SK-N-DZ (cell line): ENCODE data around the gene ENTHD1.
"Not testable (repeated sequence)": the region's sequence is repeated elsewhere in the genome, so short reads cannot be mapped to it uniquely, and the experiment has no call there.

ENCODE experiments used
- DNase-seq: peaks from one replicate; pipeline ENCODE4 v3.0.0-alpha.2; 2015; ENCODE audit warnings: low spot score

The ENTHD1 gene

DNA sequence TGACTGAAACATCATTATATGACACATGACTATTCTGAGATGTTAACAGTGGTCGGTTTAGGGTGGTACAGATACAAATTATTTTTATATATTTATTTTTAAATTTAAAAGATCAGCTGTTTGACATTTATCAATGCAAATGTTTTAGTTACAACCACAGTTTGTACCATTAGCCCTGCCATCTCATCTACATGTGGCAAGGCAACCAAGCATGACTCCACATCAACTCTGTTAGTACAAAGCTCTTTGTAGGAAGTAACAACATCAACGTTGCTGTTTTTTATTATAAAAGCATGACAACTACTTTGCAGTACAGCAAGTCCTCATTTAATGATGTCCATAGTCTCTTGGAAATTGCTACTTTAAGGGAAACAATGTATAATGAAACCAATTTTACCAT lies 40.8 kb downstream of the ENTHD1 start:
- no peak for DNase-seq

DNA sequence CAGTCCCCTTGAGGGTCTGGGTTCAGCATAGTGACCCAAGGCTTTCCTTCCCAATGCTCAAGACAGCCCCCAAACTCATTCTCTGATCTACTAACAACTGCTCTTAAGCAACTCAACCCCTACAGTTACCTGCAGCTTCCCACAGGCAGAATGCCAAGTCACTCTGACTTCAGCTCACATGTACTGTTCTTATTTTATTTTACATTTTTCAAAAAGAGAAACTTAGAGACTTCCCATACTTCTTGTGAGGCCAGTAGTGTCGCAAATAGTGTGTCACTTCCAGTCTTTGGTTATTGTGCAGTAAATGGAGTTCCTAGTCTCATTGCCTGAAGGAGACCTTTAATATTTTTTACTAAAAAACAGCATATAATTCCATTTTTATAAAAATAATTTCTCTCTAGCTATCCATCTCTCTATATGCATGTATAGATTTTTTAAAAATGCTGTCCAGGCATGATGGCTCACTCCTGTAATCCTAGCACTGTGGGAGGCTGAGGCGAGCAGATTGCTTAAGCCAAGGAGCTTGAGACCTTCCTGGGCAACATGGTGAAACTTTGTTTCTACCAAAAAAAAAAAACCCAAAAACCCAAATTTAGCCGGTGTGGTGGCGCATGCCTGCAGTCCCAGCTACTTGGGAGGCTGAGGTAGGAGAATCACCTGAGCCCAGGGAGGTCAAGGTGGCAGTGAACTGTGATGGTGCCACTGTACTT lies 41.8 kb downstream of the ENTHD1 start:
- DNase-seq = no peak

DNA sequence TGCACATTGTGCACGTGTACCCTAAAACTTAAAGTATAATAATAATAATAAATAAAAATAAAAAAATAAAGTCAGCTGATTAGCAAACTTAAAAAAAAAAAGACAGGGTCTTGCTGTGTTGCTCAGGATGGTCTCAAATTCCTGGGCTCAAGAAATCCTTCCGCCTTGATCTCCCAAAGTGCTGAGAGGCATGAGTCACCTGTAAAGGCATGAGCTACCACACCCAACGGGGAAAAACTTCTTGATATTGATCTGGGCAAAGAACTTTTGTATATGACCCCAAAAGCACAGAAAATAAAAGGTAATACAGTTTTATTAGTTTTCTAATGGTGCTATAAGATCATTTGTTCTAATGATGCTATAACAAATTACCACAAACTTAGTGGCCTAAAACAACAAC lies 46.1 kb downstream of the ENTHD1 start:
- no peak for DNase-seq

DNA sequence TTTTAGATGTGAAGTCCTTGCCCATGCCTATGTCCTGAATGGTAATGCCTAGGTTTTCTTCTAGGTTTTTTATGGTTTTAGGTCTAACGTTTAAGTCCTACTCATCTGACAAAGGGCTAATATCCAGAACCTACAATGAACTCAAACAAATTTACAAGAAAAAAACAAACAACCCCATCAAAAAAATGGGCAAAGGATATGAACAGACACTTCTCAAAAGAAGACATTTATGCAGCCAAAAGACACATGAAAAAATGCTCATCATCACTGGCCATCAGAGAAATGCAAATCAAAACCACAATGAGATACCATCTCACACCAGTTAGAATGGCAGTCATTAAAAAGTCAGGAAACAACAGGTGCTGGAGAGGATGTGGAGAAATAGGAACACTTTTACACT lies 47.0 kb downstream of the ENTHD1 start:
- not testable (repeated sequence) for DNase-seq

DNA sequence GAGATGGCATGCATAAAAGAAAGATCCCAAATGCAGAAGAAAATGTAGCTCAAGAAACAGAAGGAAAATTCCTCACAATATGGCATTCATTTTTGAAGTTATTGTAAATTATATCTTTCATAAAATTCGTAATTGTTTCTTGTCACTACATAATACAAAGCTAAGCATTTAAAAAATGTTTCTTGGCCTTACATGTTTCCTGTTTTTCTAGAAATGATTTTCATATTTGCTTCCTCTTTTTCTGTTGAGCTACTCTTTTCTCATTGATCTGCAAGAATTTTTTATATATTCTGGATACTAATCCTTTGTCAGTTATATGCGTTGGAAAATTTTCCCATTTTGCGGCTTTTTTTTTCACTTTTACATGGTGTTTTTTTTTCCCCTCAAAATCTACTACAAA lies 48.0 kb downstream of the ENTHD1 start:
- DNase-seq = no peak

DNA sequence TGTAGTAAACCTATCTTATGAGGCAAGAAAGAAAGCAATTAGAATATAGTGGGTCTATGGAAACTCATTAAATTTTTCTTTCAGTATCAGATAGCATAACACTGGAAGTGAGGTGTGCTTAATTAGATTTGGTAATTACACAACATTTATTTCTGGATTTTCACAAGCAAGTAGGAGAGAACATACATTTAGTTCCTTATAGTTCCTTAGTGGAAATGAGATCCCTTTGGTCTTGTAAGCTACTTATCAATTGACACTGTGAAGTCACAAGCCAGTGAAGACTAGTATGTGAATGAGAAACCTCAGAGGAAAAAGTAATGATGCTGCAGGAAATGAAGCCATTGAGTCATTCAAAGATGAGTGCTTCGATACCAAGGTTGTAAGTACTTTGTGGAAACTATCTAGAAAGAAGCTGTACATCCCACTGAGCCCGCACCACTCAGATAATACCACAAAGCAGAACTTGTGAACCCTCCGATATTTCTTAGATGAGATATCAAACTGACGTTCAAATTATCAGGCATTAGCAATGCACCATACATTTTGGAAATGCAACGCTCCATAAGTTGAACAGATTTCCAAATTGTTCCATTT lies 53.5 kb downstream of the ENTHD1 start:
- DNase-seq = no peak

DNA sequence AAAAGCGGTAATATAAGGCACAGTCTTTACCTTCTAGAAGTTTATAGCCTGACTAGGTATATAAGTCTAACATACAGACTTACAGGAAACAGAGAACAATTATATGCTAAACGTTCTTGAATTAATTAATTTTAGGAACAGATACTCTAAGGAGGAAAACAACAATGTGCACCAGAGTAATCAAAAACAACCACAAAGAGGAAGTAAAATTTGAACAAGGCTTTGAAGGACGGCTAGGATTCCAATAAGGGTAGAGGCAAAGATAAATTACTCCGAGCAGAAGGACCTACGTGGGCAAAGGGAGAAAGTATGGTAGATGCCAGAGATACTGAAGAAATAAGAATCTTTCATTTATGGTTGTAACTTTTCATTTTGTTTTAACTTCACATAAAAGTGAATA lies 54.4 kb downstream of the ENTHD1 start:
- DNase-seq = no peak

DNA sequence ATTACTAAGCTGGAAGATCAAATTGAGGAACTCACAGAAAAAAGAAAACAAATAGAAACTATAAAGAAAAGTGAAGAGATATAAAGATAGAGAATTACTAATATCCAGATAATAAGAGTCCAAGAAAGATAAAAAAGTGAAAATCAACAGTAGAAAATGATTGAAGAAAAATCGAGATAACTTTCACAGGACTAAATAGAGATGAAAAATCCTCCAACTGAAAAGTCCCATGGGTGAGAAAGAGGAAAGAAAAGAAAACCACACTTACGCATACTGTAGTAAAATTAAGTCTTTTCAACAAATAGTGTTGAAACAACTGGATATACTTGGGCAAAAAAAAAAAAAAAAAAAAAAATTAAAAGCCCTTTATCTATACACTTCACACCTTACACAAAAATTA lies 60.0 kb downstream of the ENTHD1 start:
- DNase-seq = no peak

DNA sequence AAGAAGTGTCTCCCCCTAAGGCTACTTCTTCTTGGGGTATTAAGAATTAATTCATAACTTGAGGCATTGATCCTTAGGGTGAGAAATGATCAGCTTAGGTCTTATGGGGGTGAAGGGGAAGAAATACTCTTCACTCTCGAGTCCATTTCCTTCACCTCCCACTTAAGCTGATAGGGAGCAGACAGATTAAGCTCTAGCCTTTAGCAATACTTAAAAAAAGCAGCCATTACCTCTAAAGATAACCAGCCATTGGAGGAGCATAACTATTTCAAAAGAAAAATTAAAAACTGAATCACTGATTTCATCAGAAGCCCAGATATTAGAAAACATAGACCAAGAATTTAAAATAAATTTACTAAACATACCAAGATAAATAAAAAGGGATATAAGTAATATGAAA lies 60.5 kb downstream of the ENTHD1 start:
- DNase-seq = no peak

DNA sequence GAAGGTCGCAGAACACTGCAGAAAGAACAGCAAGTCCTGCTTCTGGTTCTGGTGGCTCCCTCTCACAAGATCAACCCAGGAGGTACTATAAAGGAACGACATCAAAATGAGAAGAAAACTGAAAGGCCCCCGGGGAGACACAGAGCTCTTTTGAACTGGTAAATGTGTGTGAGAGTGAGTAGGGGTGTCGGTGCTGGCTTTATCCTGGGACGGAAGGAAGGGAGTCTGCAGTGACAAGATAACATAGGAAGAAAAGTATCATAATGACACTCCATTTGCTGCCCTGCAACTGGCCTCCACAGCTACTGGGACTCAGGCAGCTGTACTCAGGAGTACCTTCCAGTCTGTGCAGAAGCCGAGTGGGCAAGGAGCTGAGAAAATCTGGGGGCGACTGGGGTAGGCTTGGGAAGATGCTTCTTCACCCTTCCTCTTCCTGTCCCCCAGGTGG lies 60.9 kb downstream of the ENTHD1 start:
- no peak for DNase-seq

- DNase-seq = no peak
Observed at GRCh38 chr22:39825661-39826102, 67.9 kb downstream of the ENTHD1 start.

DNA sequence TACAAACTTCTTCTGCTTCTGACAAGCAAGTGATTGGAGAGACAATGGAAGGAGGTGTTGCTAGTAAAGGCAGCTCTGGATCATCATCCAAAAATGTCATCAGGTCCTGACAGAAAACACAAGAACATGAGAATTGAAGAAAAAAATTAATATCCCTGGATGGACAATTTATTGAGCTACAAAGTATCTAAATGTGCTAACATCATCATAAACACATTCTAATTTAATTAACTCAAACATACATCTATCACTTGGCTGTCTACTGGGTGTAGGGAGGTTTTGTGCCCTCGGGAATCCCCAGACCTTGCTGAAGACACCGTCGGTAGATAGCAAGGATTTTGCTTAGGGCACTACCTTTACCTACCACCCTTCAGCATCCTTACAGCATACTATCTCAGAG lies 72.6 kb downstream of the ENTHD1 start:
- no peak for DNase-seq

DNA sequence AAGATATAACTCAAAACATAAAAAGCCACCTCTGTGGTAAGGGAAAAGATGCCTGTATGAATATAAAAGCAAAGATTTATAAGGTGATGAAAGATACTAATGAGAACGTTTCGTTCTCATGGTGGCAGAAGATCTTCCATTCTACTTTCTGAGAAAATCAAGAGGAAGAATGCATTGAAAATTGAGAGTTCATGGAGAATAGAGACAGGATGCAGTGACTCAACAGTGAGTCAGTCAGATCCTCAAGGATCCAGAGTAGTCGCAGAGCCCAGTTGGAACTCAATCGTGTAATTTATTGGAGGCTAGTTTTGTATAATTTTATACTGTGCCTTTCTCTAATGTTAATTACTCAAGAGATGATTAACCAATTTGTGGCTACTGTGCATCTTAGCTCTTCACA lies 73.3 kb downstream of the ENTHD1 start:
- DNase-seq = no peak

DNA sequence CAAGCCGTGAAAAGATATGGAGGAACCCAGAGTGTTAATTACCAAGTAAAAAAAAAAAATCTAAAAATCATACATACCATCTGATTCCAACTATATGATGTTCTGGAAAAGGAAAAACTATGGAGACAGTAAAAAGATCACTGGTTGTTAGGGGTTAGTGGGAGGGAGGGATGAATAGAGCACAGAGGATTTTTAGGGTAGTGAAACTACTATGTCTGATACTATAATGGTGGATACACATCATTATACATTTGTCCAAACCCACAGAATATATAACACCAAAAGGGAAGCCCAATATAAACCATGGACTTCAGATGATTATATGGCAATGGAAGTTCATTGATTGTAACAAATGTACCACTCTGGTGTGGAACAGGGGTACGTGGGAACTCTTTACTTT lies 74.1 kb downstream of the ENTHD1 start:
- no peak for DNase-seq

DNA sequence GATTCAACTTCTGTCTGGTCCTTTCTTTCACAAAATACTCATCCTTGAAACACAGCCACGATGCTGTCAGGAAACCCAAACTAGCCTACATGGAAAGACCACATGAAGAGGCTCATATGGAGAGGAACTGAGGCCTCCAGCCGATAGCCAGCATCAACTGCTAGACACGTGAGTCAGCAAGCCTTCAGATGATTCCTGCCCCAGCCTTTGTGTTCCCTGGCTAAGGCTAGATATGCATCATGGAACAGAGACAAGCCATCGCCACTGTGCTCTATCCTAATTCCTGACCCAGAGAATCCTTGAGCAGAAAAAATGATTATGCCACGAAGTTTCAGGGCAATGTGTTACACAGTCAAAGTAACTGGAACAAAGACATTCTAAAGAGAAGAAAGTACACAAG lies 75.5 kb downstream of the ENTHD1 start:
- DNase-seq = no peak

DNA sequence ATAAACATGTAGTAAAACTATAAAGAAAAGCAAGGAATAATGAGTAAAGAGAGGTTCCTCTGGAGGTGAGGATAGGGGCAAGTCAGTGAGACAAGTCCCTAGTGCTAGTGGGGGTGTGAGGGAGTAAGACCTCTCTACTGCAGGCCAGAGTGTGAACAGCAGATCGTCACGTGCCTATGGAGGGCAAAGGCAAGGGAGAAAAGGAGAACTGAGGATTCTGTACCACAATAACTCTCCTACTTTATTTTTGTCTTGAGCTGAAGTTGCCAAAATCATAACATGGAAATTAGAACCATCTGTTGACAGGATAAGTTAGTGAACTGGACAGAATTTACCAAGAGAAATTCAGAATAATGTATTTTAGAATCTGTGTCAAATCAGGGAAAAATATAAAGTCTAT lies 77.6 kb downstream of the ENTHD1 start:
- no peak for DNase-seq

DNA sequence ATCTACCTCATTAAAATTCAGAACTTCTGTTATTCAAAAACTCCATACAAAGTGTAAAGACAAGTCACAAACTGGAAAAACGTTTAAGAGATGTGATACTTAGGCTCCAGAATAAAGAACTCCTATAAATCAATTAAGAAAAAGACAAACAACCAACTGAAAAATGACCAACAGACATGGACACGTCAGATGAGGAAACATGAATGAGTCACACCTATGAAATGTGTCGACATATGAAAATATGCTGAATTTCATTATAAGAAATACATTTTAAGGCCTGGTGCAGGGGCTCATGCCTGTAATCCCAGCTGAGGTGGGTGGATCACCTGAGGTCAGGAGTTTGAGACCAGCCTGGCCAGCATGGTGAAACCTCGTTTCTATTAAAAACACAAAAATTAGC lies 78.7 kb downstream of the ENTHD1 start:
- DNase-seq = no peak

- DNase-seq = no peak
Observed at GRCh38 chr22:39809772-39810557, 83.6 kb downstream of the ENTHD1 start.

DNA sequence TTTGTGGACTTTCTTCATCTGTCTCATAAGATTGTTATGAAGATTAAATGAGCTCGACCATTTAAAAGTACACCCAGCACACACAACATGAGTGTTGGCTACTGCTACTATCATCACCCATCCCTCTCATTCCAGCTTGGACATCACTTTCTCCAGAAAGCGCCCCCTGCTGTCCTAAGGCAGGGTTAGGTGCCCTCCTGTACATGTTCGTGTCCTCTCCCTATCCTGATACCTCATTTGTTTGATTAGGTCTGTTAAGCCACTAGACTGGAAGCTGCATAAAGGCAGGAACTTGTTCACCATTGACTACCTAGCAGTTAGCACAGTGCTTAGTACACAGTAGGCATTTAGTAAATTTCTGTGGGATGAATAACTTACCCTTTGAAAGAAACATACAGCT lies 85.5 kb downstream of the ENTHD1 start:
- DNase-seq = no peak

GRCh38 chr22:39806109-39806508 lies 87.5 kb downstream of the ENTHD1 start:
- DNase-seq = no peak

DNA sequence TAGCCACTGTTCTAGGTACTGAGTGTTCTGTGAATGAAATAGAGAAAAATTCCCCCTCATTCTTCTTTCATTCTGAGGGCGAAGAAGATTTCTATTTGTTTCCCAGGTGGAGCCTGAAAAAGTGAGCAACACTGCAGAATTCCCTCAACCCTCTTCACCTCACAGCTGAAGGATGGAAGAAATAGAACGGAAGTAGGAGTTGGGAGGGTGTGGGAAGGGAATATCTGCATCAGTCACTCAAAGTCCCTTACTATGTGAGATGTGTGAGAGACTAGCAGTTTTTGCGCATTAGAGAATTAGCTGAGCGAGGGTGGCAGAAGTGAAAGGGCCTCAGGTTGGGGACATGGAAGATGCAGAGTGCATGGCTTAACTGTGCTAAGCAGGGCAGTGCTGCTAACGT lies 88.4 kb downstream of the ENTHD1 start:
- DNase-seq = no peak

DNA sequence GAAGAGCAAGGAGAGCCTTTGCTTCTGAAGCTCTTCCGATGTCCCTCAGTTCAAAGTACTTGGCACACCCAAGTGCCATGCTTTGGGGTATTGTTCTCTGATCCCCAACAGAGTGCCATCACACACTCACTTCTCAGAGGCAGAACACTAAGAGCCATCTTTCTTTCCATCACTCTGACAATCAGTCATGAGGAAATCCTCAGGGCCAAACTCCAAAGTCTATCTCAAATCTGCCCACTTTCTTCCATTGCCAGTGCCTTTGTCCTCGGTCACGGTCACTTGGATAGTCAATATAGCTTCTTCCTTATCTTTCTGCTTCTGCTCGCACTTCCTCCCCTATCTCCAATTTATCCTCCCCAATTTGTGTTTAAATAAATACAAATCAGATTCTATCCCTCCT lies 90.9 kb downstream of the ENTHD1 start:
- no peak for DNase-seq
